HG02970 (cell line): Measurements from ENCODE around the gene USP25.

Experiments
- ATAC-seq: cut with Tn5 transposase; IDR thresholded peaks from one replicate; pipeline ENCODE4 v1.9.1; 2021; ENCODE audit warnings: mild to moderate bottlenecking, moderate library complexity, moderate number of reproducible peaks; ENCODE audit not compliant: unreplicated experiment, low FRiP score

USP25 gene

DNA sequence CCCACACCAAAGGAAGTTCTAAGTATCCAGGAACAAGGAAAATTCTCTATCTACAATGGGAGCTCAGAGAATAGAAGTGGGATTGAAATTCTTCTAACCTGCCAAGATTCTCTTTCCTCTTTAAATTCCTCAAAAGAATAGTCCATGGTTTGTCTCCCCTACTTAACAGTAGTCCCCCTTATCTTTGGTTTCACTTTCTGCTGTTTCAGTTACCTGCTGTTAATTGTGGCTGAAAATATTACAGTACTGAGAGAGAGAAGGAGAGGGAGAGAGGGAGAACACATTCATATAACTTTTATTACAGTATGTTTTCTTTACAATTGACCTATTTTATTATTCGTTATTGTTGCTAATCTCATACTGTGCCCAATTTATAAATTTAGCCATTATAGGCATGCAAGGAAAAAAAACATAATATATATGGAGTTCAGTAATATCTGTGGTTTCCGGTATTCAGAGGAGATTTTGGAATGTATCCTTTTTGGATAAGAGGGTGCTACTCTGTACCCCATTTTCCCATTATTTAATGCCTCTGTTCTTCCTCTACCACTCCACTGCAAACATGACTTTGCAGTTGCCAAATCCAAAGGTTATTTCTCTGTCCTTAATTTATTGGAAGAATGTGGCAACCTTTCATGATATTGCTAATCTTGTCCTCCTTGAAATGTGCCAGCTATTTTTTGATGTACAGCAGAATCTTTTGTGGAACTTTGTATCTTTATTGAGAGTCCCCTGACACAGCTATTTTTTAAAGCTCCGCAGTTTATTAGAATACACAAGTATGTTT, 68.0 kb downstream of the USP25 start:
- ATAC-seq = no peak

DNA sequence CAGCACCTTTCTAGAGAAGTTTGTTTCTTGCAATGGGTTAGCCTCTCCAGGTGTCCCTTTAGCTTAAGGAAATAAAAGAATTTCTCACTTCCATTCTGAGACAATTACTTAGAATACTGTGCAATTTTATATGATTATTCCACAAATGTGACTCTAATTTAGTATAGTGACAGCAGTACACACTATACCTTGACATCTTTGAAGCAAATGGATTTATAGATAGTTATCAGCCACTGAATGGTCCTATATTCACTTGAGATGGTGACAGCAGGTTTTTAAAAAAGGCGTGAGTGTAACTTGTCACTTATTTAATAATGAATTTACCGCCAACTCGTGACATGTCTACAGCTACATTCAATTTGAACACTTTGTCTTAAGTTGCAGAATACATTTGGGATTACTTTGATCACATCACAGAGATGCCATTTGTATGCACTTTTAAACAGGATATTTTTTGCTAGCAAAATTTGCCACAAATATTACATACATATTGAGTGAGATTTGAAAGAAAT, 71.6 kb downstream of the USP25 start:
- ATAC-seq = no peak

DNA sequence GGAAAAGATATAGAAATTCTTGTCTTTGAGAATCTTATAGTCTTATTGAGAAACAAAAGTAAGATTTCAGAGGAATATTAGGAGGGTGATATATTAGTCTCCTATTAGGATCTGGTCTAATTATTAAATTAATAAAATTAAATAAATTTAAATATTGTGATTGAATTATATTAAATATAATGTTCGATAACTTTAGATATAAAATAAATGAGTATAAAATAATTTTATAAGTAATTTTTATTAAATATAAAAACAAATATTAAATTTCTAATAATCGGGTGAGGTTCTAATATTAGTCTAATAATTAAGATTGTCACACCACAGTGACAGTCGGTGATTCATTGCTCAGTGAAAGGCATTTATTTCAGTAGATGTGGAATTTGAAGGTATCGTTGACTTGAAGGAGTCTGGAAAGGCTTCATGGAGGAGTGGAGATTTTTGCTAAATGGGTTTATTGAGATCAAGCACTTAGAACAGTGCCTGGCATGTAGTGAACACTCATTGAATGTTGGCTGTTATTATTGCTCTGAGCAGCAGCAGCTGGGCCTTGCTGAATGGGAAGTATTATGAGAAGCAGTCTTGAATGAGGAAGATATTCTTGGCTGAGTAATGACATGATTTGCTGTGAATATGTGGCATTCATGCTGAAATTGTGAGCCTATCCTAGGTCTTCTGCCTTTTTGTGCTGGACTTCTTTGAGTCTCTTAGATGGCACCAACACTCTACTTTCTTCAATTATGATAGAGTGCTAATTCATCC, 74.6 kb downstream of the USP25 start:
- ATAC-seq = no peak

DNA sequence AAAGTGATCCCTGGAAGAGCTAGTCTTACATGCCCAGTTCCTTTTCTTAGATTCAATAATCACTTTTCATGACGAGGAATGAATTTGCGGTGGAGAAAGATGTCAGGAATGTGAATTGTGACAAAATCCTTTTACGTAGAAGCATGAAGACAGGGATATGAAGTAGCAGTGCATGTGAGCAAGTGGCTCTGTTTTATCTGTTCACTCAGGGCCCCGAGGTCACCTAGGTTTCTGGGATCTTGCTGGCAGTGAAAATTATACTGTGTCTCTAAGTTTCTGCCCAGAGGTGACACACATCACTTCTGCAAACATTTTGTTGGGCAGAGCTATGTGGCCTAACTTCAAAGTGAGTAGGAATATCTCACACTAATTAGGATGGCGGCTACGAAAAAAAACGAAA, 79.3 kb downstream of the USP25 start:
- ATAC-seq = no peak

DNA sequence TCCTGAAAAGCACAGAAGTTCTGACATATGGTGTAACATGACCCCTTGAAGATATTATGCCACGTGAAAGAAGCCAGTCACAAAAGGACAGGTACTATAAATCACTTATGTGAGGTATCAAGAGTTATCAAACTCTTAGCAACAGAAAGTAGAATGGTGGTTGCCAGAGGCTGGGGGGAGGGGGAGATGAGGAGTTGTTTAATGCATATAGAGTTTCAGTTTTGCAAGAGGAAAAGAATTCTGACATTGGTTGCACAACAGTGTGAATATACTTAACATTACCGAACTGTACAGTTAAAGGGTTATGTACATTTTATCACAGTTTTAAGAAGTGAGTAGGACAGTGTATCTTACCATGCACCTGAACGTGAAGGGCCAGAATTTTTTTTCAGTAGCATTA, 80.0 kb downstream of the USP25 start:
- no peak for ATAC-seq

DNA sequence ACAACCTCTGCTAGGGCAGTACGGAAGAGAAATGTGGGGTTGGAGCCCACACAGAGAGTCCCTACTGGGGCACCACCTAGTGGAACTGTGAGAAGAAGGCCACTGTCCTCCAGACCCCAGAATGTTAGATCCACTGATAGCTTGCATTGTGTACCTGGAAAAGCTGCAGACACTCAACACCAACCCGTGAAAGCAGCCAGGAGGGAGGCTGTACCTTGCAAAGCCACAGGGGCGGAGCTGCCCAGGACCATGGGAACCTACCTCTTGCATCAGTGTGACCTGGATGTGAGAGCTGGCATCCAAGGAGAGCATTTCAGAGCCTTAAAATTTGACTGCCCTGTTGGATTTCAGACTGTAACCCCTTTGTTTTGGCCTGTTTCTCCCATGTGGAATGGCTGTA, 85.5 kb downstream of the USP25 start:
- no peak for ATAC-seq

DNA sequence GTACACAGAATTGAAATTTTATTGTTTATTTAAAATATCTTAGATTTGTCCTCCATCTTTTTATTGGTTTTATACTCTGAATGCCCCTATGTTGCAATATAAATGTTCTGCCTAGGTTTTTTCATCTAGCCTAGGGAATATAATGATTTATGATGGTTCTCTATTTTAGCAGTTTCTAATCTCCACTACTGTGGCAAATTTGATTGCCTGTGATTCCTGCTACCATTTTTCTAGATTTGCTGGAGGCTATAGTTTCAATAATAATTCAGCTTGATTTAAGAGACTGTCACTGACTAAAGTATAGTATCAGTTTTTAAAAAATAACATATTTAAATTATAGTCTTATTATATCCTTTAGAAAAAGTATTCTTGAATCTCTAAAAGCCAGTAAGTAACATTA, 90.5 kb downstream of the USP25 start:
- ATAC-seq = no peak

DNA sequence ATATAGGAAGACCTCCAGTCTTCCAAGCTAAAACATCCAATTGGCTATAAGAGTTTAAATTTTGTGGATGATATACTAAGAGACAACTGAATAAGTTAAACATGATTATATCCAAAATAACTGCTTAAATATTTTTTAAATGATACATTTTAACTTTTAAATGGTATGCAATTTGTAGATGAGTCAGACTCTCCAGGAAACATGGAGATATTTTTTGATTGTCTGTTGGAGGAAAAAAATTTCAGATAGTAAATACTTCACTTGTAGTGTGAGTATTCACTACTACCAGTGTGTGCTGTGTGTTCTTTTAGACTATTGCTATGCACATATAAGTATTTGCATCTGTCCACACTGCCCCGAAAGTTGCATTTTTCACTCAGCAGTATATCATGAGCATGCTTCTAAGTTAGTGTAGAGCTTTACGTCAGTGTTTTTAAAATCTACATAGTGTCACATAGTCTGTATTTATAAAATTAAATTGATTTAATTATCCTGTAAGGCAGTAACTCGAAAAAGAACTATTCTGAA, 91.1 kb downstream of the USP25 start:
- no peak for ATAC-seq

DNA sequence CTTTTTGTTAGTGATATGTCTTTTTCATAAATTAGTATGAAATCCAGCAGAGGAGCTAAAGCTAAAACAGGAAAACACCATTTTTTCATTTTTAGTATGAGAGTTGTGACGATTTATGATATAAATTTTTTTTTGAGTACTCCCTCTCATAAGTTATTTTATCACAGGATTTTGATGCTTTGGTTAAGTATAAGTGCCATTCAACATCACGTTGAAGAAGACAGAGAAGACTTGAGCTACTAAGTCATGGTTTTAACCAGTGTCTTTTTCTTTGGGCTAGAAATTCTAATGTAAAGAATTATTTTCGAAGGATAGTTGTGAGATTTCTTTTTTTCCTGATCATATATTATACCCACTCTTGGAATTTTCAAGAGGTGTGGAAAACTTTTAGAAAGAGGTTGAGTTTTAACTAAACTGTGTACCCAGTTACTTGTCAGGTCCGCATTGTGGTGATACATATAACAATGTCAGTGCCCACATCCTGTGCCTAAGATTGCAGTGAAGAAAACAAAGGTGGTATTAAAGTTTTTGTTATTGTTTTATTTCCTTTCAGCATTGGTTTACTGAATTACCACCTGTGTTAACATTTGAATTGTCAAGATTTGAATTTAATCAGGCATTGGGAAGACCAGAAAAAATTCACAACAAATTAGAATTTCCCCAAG, 93.8 kb downstream of the USP25 start:
- no peak for ATAC-seq

DNA sequence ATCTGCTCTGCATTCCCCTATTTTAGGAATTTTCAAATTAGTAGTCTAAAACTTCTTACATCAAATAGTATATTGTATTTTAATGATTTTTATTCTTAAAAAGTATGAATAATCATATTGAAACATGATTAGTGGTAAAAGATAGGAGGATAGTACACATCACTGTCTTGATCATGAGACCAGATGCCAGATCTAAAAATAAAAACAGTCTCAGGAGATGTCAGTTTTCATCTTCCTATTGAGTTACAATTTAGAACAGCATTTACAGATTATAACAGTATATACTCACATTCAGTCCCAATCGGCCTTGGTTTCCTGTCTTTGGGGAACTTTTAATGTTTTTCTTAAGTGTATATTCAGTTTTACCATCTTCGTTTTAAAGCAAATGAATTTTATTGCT, 95.9 kb downstream of the USP25 start:
- ATAC-seq = no peak

DNA sequence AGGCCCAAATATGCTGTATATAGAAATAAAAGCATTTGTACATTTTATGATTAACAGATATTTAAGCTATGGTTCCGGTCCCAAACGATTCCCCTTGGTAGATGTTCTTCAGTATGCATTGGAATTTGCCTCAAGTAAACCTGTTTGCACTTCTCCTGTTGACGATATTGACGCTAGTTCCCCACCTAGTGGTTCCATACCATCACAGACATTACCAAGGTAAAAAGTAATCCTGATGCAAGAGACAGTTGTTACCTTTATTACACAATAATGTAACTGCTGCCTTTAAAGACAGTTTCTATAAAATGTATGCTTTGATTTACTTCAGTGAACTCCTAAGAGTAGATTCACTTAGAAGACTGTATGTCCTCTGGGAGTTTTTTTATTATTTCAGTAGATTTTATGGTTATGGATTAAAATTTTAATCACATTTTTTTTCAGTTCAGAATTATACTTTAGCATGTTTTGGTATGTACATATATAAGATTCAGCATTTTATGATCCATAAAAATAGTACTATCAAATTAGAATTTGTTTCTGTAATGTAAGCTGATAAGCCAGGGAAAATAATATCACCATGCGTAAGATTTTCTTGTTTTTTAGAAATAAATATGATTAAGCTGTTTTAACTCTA, 96.5 kb downstream of the USP25 start:
- ATAC-seq = no peak

DNA sequence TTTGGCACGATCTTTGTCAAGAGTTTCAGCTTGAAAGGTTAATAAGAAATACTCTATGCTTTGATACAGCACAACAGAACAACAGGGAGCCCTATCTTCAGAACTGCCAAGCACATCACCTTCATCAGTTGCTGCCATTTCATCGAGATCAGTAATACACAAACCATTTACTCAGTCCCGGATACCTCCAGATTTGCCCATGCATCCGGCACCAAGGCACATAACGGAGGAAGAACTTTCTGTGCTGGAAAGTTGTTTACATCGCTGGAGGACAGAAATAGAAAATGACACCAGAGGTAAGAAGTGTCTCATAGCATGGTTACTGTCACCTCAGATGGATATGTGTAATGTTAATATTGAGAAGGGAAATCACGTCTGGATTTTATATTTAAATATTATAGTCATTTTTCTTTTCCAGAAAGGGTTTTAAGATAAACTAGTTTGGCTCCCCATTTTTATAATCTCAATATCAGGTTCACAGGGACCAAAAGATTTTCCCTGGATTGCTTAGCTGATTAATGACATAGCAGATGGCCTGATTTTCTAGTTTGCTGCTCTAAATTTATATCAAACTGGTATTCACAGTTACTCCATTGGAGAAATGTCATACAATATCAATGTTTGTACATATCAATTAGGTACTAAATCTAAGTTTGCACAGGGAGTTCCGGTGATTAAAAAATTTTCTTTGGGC, 97.3 kb downstream of the USP25 start:
- ATAC-seq = no peak

DNA sequence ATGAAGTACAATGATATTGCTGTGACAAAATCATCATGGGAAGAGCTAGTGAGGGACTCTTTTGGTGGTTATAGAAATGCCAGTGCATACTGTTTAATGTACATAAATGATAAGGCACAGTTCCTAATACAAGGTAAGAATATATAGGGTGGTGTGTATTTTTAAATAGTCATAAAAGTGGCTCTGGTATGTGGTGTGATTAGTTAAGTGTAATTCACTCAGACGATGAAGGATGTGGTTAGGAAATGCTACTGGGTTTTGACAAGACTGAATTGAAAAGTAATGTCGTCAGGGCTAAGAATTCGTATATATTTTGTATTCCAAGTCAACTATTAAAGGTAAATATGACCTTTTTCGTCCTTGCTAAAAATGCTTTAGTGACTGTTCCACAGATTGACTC, 101.7 kb downstream of the USP25 start:
- ATAC-seq = no peak

DNA sequence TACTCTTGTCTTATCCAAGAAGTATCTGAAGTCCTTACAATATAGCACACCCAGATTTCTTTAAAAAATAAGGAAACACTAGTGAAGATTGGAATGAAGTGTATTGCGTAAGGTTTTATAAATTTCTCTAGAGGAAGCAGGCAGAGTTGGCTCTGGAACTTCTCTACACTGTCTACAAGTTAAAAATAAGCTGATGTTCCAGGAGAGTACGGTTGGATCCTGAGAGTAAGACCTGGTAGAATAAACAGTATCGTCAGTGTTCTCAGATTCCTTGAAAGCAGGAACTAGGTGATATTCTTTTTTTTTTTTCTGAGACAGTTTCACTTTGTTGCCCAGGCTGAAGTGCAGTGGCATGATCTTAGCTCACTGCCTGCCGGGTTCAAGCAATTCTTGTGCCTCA, 107.9 kb downstream of the USP25 start:
- no peak for ATAC-seq

DNA sequence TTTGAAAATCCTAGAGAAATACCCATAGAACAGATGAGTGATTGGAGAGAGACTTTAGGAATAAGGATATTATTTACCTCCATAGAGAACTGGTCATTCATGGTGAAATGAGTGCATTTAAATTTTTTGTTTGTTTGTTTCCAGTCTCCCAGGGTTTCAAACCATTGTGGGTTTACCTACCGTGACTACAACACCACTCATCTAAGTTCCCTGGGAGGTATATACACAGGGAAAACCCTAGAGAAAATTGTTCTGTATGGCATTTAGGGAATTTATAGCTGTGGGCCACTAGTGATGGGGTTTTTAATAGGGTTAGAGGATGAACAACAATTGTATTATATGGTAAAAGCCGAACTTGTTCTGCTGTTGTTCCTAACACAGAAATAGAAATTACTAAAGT, 109.2 kb downstream of the USP25 start:
- no peak for ATAC-seq

DNA sequence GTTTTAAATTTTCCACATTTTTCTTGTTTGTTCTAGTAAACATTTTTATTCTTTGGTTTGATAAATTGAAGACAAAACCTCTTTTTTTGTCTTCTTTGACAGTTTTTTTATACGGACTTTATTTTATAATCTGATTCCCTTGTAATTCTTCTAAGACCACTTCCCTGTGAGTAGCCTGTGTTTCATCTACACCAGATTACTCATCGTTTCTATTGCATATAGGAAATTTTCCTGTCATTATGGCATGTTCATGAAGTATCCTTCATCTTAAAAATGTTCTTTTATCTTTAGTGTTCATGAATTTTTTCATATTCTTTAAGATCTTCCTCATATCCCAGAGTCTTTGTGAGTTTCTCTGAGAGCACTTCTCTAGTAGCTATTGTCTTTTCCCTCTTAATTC, 109.8 kb downstream of the USP25 start:
- ATAC-seq = no peak

DNA sequence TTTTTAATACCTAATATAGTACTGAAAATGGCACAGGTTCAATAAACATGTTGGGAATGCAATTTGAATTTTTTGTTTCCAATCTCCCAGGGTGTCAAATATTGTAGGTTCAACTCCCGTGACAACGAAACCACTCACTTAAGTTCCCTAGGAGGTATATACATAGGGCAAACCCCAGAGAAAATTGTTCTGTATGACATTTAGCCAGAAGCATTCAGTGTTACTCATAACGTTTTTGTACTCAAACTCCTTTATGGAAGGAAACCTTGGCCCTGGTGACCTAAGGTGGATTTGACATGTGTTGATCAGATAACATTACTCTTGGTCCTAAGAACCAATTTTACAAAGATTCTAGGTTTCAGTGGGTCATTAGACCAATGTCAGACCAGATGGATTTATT, 110.6 kb downstream of the USP25 start:
- no peak for ATAC-seq

DNA sequence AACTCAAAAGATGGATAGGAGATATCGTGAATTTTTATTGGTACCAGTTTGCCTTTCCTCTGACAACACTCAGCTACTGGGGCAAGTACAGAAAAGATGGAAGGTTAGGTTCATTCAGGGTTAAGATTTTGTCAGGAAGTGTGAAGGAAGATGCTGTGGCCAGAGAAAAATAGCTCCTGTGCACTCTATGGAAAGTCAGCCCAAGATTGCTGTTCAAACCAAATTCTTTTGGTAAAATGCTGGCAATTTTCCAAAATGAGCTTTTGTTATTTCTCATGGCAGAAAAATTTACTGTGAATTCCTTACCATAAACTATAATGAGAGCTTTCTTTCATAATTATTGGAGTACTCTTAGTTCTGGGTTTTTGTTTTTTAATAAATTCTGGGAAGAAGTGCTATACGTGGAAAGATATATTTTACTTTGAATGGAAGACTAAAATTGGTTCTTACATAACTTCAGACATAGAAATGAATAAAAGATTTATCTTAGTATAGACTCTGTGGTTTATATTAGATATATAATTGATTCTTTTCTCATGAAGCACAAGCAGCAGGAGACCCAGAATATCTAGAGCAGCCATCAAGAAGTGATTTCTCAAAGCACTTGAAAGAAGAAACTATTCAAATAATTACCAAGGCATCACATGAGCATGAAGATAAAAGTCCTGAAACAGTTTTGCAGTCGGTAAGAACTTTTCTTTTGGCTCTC, 112.2 kb downstream of the USP25 start:
- ATAC-seq = no peak

DNA sequence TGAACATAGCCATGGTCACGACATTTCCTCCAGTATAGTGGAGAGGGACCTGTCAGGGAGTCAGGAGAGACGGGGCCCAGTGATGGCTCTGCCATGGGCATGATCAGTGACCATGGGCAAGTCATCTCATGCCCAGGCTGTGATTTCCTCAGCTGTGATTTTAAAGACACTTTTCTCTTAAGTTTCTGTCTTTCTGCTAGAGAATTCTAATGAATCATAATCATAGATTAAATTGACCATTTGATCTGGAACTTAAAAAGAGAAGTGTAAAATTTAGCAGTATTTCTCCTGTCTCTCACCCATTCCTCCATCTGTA, 112.7 kb downstream of the USP25 start:
- no peak for ATAC-seq

DNA sequence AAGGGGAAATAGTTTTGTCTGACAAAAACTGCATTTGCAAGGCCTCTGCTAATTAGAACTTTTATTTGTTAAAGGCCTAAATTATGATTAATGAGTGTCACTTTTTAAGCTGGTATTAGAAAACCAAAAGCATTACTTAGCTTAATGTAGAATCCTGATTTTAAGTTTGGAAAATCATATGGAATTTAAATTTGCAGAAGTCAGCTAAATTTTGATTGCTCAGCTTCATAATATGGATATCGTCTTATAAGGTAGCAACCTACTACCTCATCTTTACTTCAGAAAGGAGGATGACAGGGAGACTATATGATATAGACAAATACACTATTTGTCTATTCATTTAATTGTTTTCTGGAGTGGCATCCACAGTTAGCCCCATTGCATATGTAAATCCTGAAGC, 114.0 kb downstream of the USP25 start:
- no peak for ATAC-seq
